HG03571 (cell line): ENCODE measurements around the gene HBZ.
"Not testable (repeated sequence)": the region's sequence is repeated elsewhere in the genome, so short reads cannot be mapped to it uniquely, and the experiment has no call there.

Experiments
- ATAC-seq: cut with Tn5 transposase; IDR thresholded peaks from one replicate; pipeline ENCODE4 v1.9.1; 2021; ENCODE audit not compliant: unreplicated experiment

Gene HBZ

GRCh38 chr16:177981-178667 lies 25.7 kb downstream of the HBZ start:
- no peak for ATAC-seq

DNA sequence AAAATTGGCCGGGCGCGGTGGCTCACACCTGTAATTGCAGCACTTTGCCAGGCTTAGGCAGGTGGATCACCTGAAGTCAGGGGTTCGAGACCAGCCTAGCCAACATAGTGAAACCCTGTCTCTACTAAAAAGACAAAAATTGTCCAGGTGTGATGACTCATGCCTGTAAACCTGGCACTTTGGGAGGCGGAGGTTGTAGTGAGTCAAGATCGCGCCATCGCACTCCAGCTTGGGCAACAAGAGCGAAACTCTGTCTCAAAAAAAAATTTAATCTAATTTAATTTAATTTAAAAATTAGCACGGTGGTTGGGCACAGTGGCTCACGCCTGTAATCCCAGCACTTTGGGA lies 26.2 kb downstream of the HBZ start:
- no peak for ATAC-seq

DNA sequence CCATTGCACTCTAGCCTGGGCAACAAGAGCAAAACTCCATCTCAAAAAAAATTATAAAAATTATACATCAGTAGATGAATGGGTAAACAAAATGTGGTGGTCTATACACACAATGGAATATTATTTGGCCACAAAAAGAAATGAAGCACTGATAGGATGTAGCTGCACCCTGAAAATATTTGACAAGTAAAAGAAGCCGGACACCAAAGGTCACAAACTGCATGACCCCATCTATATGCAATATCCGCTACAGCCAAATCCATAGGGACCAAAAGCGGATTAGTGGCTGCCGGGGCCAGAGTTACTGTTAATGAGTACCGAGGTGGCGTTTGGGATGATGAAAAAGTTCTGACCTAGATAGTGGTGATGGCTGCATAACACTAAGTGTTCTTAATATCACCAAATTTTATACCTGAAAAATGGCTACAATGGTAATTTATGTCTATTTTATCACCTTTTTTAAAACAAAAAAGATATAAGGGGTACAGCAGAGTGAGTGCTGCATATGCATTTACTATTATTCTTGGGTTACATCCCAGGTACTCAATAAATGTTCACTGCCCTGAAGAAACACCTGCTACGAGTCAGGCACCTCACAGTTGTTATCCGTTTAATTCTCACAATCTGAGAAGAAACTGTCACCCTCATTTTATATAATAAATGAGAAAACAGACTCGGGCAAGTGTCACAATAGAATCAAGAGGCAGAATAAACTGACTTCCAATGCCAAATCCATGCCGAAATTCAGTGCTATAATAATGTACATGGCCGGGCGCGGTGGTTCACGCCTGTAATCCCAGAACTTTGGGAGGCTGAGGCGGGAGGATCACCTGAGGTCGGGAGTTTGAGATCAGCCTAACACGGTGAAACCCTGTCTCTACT lies 27.0 kb downstream of the HBZ start:
- no peak for ATAC-seq

DNA sequence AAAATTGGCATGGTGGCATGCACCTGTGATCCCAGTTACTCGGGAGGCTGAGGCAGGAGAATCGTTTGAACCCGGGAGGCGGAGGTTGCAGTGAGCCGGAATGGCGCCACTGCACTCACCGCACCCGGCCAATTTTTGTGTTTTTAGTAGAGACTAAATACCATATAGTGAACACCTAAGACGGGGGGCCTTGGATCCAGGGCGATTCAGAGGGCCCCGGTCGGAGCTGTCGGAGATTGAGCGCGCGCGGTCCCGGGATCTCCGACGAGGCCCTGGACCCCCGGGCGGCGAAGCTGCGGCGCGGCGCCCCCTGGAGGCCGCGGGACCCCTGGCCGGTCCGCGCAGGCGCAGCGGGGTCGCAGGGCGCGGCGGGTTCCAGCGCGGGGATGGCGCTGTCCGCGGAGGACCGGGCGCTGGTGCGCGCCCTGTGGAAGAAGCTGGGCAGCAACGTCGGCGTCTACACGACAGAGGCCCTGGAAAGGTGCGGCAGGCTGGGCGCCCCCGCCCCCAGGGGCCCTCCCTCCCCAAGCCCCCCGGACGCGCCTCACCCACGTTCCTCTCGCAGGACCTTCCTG lies 27.7 kb downstream of the HBZ start, which contains the start of gene HBQ1:
Gene HBQ1 (plus strand): TSS at position 359 of the 575 bp plus-strand sequence. CDS start 28 bp downstream, at position 387.
- ATAC-seq: no peak

GRCh38 chr16:180681-181564 lies 28.5 kb downstream of the HBZ start:
- ATAC-seq: peak; percentile 62

GRCh38 chr16:181565-182021 lies 29.1 kb downstream of the HBZ start:
- no peak for ATAC-seq

- ATAC-seq: no peak
Measured at GRCh38 chr16:183005-183404, 30.6 kb downstream of the HBZ start.

GRCh38 chr16:185213-185612 lies 32.8 kb downstream of the HBZ start:
- ATAC-seq: no peak

DNA sequence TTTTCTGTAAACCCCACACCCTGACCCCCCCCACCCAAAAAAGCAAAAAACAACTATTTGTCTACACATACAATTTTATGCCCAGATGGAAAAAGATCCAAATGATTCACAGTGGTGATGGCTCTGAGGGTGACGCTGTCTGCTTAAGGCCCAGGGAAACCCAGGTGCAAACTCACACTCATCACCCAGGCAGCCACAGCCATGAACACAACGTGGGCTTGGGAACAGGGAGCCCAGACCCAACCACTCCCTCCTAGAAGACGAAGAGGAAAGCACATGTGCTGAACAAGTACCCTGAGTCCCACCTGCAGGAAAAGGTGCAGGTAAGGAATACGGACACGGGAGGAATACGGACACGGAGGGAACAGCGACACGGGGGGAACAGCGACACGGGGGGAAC lies 33.2 kb downstream of the HBZ start:
- ATAC-seq: no peak

GRCh38 chr16:187330-187729 lies 34.9 kb downstream of the HBZ start:
- no peak for ATAC-seq

- ATAC-seq: no peak
Measured at GRCh38 chr16:188674-189073, 36.2 kb downstream of the HBZ start.

GRCh38 chr16:189604-190186 lies 37.3 kb downstream of the HBZ start:
- no peak for ATAC-seq

GRCh38 chr16:191831-192230 lies 39.4 kb downstream of the HBZ start:
- no peak for ATAC-seq

- no peak for ATAC-seq
Measured at GRCh38 chr16:192686-193085, 40.2 kb downstream of the HBZ start.

- ATAC-seq: no peak
Measured at GRCh38 chr16:193441-193840, 41.0 kb downstream of the HBZ start.

GRCh38 chr16:194516-194915 lies 42.1 kb downstream of the HBZ start:
- no peak for ATAC-seq

DNA sequence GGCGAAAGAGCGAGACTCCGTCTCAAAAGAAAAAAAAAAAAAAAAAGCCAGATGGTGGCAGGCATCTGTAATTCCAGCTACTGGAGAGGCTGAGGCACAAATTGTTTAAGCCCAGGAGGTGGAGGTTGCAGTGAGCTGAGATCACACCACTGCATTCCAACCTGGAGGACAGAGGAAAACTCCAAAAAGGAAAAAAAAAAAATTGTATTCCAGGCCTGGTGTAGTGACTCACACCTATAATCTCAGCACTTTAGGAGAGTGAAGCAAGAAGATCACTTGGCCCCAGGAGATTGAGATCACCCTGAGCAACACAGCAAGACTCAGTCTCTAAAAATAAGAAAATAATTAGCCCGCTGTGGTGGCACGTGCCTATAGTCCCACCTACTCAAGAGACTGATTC lies 47.9 kb downstream of the HBZ start:
- ATAC-seq: no peak

DNA sequence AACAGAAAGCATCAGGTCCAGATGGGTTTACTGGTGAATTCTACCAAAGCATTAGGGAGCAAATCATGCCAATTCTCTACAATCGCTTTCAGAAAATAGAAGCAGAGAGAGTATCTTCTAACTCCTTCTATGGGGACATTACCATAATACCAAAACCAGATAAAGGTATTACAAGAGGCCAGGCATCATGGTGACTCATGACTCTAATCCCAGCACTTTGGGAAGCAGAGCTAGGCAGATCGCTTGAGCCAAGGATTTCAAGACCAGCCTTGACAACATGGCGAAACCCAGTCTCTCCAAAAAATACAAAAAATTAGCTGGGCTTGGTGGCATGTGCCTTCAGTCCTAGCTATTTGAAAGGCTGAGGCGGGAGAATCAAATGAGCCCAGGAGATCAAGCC lies 50.8 kb downstream of the HBZ start:
- no peak for ATAC-seq

DNA sequence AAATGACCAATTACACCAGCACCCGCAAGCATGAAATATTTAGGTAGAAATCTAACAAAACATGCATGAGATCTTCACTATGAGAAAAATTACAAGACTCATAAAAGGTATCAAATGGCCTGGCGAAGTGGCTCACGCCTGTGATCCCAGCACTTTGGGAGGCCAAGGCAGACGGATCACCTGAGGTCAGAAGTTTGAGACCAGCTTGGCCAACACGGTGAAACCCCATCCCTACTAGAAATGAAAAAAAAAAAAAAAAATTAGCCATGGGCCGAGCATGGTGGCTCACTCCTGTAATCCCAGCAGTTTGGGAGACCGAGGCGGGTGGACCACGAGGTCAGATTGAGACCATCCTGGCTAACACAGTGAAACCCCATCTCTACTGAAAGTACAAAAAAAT lies 51.6 kb downstream of the HBZ start:
- ATAC-seq: not testable (repeated sequence)
